Occipital lobe (tissue), 2 donors: ENCODE results near the gene OR4S1. TPM values are rescaled to one million over a fixed set of nuclear protein-coding genes. Genes with fewer than 3 reads are reported as not detected.
A peak's percentile ranks its signal among the peaks of the same experiment; 100 is the strongest.
"Not testable (repeated sequence)": the region's sequence is repeated elsewhere in the genome, so short reads cannot be mapped to it uniquely, and the experiment has no call there.

ENCODE experiments used
- DNase-seq: peaks from one replicate; lab custom pipeline; 2025; lab: John Stamatoyannopoulos, UW
- total RNA-seq: library from RNA; depleted of rRNA; stranded (reverse); fragments of >200 nt; gene quantifications from one replicate; pipeline ENCODE4 v1.2.3, GENCODE V29; 2014

Gene OR4S1
- total RNA-seq, result not detected

DNA sequence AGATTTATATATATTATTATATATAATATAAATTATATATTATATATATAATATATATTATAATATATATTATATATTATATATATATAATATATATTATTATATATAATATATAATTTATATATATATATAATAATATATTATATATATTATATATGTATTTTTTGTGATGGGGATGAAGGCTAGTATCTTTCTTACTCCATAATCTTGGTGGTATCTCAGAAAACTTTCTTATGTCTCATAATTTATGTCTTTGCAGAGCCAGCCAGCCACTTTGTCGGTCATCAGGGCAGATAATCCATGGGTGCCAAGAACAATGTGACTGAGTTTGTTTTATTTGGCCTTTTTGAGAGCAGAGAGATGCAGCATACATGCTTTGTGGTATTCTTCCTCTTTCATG, at the start of gene OR4S1:
TSS of gene OR4S1 (plus strand) at position 301 of the 400 bp plus-strand sequence. CDS start at position 301, 0 bp downstream.
- no peak for DNase-seq

- DNase-seq, result no peak
These were observed 44.4 kb upstream of the OR4S1 start for GRCh38 chr11:48261600-48261999.

- no peak for DNase-seq
These were observed 42.6 kb upstream of the OR4S1 start, which contains the start of gene OR4X1 for GRCh38 chr11:48263423-48263911. OR4X1 (plus strand) TSS chr11:48263861; CDS start chr11:48263861, 0 bp downstream.

GRCh38 chr11:48270621-48271020, 35.4 kb upstream of the OR4S1 start:
- no peak for DNase-seq

DNA sequence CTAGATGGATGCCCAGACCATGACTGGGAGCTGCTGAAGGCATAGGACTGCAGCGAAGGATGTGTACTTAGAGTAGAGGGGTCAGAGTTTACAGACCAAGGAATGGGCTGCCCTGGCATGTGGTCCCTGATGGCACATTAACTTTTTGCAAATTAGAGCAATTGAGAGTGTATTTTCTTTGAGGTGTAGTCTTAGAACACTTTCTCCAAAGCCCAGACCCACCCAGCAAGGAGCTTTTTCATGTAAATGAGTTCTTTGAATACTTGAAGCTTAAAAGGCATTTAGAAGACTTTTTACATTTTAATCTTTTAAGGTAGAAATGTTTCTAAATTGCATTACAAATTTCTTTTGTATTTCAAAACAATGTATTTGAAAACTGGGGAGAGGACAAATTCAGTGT, 33.4 kb upstream of the OR4S1 start:
- no peak for DNase-seq

DNA sequence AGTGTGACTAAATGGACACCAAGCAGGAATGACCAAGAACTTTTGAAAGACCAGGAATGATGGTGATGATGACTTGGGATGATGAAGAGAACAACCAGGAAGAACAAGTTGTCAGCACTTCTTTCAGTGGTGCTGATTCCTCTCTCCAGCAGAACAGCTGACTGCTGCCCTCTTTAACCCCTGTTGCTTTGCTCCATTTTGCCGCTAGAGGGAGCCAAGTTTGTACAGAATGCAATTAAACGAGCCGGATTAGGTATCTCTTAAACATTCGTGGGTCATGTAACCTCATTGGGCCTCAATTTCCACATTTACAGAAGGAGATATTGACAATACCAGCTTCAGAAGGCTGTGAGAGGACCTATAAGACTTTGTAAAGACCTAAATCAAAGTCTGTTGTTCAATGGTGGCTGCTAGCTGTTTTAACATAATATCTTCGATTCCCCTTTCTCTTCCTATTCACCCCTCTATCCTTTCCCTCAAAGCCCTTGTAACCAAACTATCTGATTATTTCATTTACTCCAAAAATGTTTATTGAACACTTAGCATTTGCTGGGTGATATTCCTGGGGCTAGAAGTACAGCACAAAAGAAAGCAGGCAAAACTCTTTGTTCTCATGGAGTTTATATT, 1.9 kb downstream of the OR4S1 start:
- peak; percentile 0 for DNase-seq

GRCh38 chr11:48313590-48313989, 7.6 kb downstream of the OR4S1 start:
- not testable (repeated sequence) for DNase-seq

GRCh38 chr11:48319813-48320212, 13.8 kb downstream of the OR4S1 start:
- DNase-seq, result not testable (repeated sequence)

DNA sequence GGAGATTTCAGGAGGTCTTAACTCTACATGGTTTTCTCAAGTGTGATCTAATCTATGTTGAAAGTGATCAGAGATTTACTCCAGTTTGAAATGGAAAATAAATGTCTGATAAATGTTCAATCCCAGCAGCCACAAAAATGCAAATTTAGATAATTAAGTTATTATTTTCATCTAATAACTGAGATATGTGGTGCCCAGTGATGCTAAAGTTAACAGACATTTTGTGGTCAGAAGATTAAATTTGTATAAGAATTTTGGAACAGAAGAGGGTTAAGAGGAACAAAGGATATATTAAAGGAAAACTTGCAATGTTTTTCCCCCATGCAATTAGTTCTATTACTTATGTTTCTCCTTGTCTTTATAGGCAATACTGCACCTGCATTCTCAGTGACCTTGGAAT, 18.6 kb downstream of the OR4S1 start, which contains the start of gene OR4C3:
TSS of gene OR4C3 (plus strand) at position 301 of the 400 bp plus-strand sequence. CDS start 102 bp downstream, outside the sequence.
- DNase-seq, result not testable (repeated sequence)

DNA sequence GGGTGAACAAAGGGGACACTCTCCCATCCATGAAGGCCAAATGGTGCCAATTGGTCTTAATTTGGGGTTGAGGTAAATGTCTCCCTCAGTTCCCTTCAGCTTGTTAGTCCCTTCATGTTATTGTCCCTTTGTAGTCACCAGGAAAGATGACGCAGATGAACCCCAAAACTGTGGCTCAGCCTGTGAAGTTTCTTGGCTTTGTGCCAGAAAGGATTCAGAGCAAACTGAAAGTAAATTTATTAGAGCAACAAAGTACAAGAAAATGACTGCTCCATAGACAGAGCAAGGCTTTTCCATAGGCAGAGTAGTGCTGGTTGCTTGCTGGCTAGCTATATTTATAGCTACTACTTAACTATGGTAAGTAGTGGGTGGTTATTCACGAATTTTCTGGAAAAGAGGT, 35.4 kb downstream of the OR4S1 start:
- no peak for DNase-seq

DNA sequence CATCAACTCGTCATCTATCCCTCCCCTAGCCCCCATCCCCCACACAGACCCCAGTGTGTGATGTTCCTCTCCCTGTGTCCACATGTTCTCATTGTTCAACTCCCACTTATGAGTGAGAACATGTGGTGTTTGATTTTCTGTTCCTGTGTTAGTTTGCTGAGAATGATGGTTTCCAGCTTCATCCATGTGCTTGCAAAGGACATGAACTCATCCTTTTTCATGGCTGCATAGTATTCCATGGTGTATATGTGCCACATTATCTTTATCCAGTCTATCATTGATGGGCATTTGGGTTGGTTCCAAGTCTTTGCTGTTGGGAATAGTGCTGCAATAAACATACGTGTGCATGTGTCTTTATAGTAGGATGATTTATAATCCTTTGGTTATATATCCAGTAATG, 36.5 kb downstream of the OR4S1 start:
- DNase-seq, result not testable (repeated sequence)

DNA sequence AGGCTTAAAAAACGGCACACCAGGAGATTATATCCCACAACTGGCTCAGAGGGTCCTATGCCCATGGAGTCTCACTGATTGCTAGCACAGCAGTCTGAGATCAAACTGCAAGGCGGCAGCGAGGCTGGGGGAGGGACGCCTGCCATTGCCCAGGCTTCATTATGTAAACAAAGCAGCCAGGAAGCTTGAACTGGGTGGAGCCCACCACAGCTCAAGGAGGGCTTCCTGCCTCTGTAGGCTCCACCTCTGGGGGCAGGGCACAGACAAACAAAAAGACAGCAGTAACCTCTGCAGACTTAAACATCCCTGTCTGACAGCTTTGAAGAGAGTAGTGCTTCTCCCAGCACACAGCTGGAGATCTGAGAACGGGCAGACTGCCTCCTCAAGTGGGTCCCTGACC, 40.3 kb downstream of the OR4S1 start:
- not testable (repeated sequence) for DNase-seq

DNA sequence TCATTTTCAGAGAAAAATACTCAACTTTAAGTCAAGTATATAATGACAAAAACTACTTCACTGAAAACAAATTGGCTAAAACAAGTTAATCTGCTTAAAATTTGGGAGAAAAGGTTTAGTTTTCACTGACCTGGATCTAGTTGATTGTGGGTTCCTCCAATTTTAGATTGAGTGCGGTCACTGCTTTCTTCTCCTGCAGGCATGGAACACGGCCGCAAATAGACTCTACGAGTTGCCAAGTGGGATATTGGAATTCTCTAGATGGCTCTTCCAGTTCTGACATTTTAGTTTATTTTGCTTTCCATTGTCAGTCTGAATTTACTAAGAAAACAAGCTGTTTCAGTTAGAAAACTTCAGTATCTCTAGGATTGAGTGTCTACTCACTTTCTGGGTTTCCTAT, 48.0 kb downstream of the OR4S1 start:
- no peak for DNase-seq

DNA sequence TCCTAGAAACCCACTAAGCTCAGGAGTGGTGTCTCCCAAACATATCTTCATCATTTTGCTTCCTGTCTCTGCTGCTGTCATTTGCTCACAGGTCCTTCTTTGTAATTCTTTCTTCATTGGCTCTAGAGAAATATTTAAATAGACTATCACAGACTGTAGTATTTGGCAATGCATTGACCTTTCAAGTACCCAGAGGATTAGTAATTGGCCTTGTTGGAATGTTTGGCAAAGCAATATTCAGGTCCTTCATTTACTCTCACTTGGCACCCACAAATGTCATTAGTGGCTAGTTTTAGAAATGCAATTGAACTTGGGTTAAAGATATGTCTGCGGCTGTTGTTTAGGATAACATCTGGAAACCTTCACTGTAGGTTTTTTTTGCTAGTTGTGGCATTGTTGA, 48.7 kb downstream of the OR4S1 start:
- no peak for DNase-seq

Other genes with a start within 250 kb of the OR4S1 start
- gene OR4B1, start 89.4 kb upstream of the OR4S1 start, total RNA-seq, result not detected
- not detected for gene OR4X2, start 61.1 kb upstream of the OR4S1 start, total RNA-seq
- gene OR4X1, start 42.4 kb upstream of the OR4S1 start, total RNA-seq, result not detected
- gene OR4C3, start 18.7 kb downstream of the OR4S1 start, total RNA-seq, result not detected
- not detected for gene OR4C5, start 60.2 kb downstream of the OR4S1 start, total RNA-seq
- not detected for gene OR4A47, start 182.6 kb downstream of the OR4S1 start, total RNA-seq